Liver (tissue), 9 donors: ENCODE measurements around the gene PELI3. TPM values are rescaled to one million over a fixed set of nuclear protein-coding genes. Genes with fewer than 3 reads are reported as not detected.
"Not testable (repeated sequence)": the region's sequence is repeated elsewhere in the genome, so short reads cannot be mapped to it uniquely, and the experiment has no call there.

Experiments
- DNase-seq: peaks from one replicate; pipeline ENCODE4 v3.0.0-alpha.2; 2017; ENCODE audit warnings: low spot score
- H3K27ac ChIP-seq, 2 donors: one replicate each; pipeline ENCODE4 v1.7.0; 2013; ENCODE audit warnings: inconsistent platforms in 2 of 2, low read length in 2 of 2, control low read depth in 1 of 2, low read depth in 1 of 2, mild to moderate bottlenecking in 1 of 2
- H3K27me3 ChIP-seq, 4 donors: one replicate each; pipeline versions ENCODE4 v1.6.1 to v1.7.0; 2013; ENCODE audit warnings: low read length in 3 of 4, inconsistent platforms in 1 of 4, mild to moderate bottlenecking in 1 of 4, moderate library complexity in 1 of 4; ENCODE audit not compliant: control insufficient read depth in 4 of 4, insufficient read depth in 4 of 4
- H3K36me3 ChIP-seq, 4 donors: one replicate each; pipeline versions ENCODE4 v1.6.1 to v1.7.0; 2013; ENCODE audit warnings: low read length in 3 of 4, mild to moderate bottlenecking in 3 of 4, low read depth in 1 of 4, moderate library complexity in 1 of 4; ENCODE audit not compliant: control insufficient read depth in 4 of 4, insufficient read depth in 3 of 4
- H3K4me1 ChIP-seq, 4 donors: one replicate each; pipeline versions ENCODE4 v1.6.1 to v1.7.0; 2013; ENCODE audit warnings: low read length in 3 of 4, mild to moderate bottlenecking in 3 of 4, moderate library complexity in 1 of 4; ENCODE audit not compliant: control insufficient read depth in 4 of 4, insufficient read depth in 4 of 4
- H3K4me3 ChIP-seq, 3 donors: one replicate each; pipeline versions ENCODE4 v1.6.1 to v1.7.0; 2013; ENCODE audit warnings: low read length in 3 of 3, control low read depth in 1 of 3, low read depth in 1 of 3, mild to moderate bottlenecking in 1 of 3
- H3K9ac ChIP-seq, 2 donors: one replicate each; pipeline ENCODE4 v1.7.0; 2013; ENCODE audit warnings: low read length in 2 of 2, mild to moderate bottlenecking in 2 of 2, moderate library complexity in 2 of 2, control low read depth in 1 of 2, low read depth in 1 of 2
- H3K9me3 ChIP-seq, 4 donors: one replicate each; pipeline versions ENCODE4 v1.6.1 to v1.7.0; 2013; ENCODE audit warnings: low read length in 3 of 4; ENCODE audit not compliant: control insufficient read depth in 4 of 4
- CTCF ChIP-seq: fragments of 150-350 bp; IDR thresholded peaks from 2 replicates; pipeline ENCODE4 v1.5.1; 2017; ENCODE audit warnings: improper control_type of control experiment, low read depth, low read length; ENCODE audit not compliant: missing input control
- FOXA1 ChIP-seq: IDR thresholded peaks from 2 replicates; pipeline ENCODE4 v1.6.1; 2016; ENCODE audit warnings: antibody characterized with exemption
- GABPA ChIP-seq, 2 donors: IDR thresholded peaks in 1 of 2; conservative IDR thresholded peaks in 1 of 2; 2 replicates each; pipeline ENCODE4 v1.6.1; 2016; ENCODE audit warnings: antibody characterized with exemption in 2 of 2, mild to moderate bottlenecking in 1 of 2, moderate library complexity in 1 of 2
- RAD21 ChIP-seq, 2 donors: IDR thresholded peaks; 2 replicates each; pipeline ENCODE4 v1.6.1; 2016; ENCODE audit warnings: antibody characterized with exemption in 2 of 2, mild to moderate bottlenecking in 2 of 2
- RXRA ChIP-seq, 2 donors: IDR thresholded peaks; 2 replicates each; pipeline ENCODE4 v1.6.1; 2017 to 2018; ENCODE audit warnings: antibody characterized with exemption in 2 of 2, mild to moderate bottlenecking in 1 of 2
- WGBS: extraction: QIAGEN DNeasy Blood & Tissue Kit; methylation state at CpG from one replicate; pipeline ENCODE4 v1.1.7; 2013; 5-methylcytosine and 5-hydroxymethylcytosine counted together
- polyA plus RNA-seq, 2 donors: library from polyadenylated mRNA; stranded (reverse) in 1 of 2; unstranded in 1 of 2; fragments of 200-250 nt in 1 of 2; fragments of >200 nt in 1 of 2; fragmentation: Nextera tagmentation in 1 of 2; extraction: Ambion mirVana in 1 of 2; gene quantifications; one replicate each; pipeline versions ENCODE4 v1.2.1 to v1.2.3, GENCODE V29; 2013 to 2015
- total RNA-seq, 2 donors: library from RNA; depleted of rRNA; stranded (reverse); fragments of >200 nt; gene quantifications; one replicate each; pipeline ENCODE4 v1.2.3, GENCODE V29; 2014
- TF ChIP-seq, protein P1 (sequence below): IDR thresholded peaks from 2 replicates; pipeline ENCODE4 v1.6.1; 2016; ENCODE audit warnings: antibody characterized with exemption, mild to moderate bottlenecking
- donor health status: healthy.
- donor health status: healthy.
- donor health status: healthy.
- donor health status: healthy.
- donor health status: healthy.

The PELI3 gene
- total and polyA plus RNA-seq, 4 donors: 1.7 to 5.4 (median 2.1) TPM

DNA sequence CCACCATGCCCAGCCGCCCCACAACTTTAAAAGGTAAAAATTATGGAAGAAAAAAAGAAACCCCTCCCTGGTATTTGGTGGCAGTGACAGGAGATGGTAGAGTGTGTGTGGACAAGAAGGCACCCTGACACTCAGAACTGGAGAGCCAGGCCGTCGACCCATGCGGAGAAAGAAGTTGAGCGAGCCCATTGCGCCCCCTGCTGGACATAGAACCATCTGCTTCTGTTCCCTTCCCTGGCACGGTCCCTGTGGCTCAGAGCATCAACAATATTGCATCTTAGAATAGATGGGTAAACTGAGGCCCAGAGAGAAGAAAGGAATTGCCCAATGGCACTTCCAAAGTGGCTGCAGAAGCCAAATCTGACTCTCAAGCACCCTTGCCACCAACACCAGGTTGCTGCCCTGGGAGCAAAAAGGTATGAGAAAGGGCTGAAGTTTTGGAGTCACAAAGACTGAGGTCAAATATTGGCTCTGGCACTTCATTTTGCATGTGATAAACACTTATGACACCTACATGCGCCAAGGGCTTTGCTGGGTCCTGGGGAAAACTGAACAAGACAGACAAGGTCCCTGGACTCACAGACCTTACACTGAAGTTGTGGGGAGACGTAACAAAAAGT lies 36.6 kb upstream of the PELI3 start:
- Histone ChIP-seq H3K9me3 (no peaks in the 10 kb centered on the region), H3K4me1 (no peaks in the 10 kb centered on the region), H3K36me3 (peaks cover 0 to 6% (median 2%) of the 10 kb centered on the region in 4 donors), H3K27me3 (no peaks in the 10 kb centered on the region), H3K27ac (no peak overlapping the region), H3K4me3 (no peak overlapping the region), H3K9ac (no peak overlapping the region)
- peak; percentile 68 to 81 for TF ChIP-seq RAD21 (IDR thresholded peaks at IDR 0.05)
- TF ChIP-seq FOXA1: no peak
- TF ChIP-seq GABPA (IDR thresholded peaks at IDR 0.05 in 1 of 2, conservative IDR thresholded peaks at IDR 0.05 in 1 of 2): no peak
- TF ChIP-seq, protein P1, sequence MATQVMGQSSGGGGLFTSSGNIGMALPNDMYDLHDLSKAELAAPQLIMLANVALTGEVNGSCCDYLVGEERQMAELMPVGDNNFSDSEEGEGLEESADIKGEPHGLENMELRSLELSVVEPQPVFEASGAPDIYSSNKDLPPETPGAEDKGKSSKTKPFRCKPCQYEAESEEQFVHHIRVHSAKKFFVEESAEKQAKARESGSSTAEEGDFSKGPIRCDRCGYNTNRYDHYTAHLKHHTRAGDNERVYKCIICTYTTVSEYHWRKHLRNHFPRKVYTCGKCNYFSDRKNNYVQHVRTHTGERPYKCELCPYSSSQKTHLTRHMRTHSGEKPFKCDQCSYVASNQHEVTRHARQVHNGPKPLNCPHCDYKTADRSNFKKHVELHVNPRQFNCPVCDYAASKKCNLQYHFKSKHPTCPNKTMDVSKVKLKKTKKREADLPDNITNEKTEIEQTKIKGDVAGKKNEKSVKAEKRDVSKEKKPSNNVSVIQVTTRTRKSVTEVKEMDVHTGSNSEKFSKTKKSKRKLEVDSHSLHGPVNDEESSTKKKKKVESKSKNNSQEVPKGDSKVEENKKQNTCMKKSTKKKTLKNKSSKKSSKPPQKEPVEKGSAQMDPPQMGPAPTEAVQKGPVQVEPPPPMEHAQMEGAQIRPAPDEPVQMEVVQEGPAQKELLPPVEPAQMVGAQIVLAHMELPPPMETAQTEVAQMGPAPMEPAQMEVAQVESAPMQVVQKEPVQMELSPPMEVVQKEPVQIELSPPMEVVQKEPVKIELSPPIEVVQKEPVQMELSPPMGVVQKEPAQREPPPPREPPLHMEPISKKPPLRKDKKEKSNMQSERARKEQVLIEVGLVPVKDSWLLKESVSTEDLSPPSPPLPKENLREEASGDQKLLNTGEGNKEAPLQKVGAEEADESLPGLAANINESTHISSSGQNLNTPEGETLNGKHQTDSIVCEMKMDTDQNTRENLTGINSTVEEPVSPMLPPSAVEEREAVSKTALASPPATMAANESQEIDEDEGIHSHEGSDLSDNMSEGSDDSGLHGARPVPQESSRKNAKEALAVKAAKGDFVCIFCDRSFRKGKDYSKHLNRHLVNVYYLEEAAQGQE: peak; percentile 72
- peak in 1 of 2 donors; percentile 14 for TF ChIP-seq RXRA (IDR thresholded peaks at IDR 0.05)
- TF ChIP-seq CTCF: peak; percentile 70
- peak; percentile 76 for DNase-seq
- WGBS: 46% methylated on average over 9 of the region's 9 CpGs

GRCh38 chr11:66431287-66431686 lies 35.4 kb upstream of the PELI3 start:
- H3K9ac ChIP-seq, H3K9me3 ChIP-seq, H3K4me3 ChIP-seq, DNase-seq, H3K27ac ChIP-seq, H3K27me3 ChIP-seq, H3K4me1 ChIP-seq: not testable (repeated sequence)
- peaks cover 3 to 18% (median 6%) of the 10 kb centered on the region in 4 donors for H3K36me3 ChIP-seq

GRCh38 chr11:66431871-66432329 lies 34.8 kb upstream of the PELI3 start:
- not testable (repeated sequence) for H3K4me3 ChIP-seq, H3K27ac ChIP-seq, DNase-seq, H3K9ac ChIP-seq, H3K27me3 ChIP-seq, H3K4me1 ChIP-seq, H3K9me3 ChIP-seq
- H3K36me3 ChIP-seq: peaks cover 3 to 22% (median 7%) of the 10 kb centered on the region in 4 donors
- 87% methylated on average over 8 of the region's 8 CpGs for WGBS
